ENCODE measurements around the gene LAMB2. TPM values are rescaled to one million over a fixed set of nuclear protein-coding genes. Genes with fewer than 3 reads are reported as not detected.

LAMB2 gene
- polyA plus RNA-seq, 1 of the 3 experiments (the other 2 are of a cell fraction), result 332 TPM

DNA sequence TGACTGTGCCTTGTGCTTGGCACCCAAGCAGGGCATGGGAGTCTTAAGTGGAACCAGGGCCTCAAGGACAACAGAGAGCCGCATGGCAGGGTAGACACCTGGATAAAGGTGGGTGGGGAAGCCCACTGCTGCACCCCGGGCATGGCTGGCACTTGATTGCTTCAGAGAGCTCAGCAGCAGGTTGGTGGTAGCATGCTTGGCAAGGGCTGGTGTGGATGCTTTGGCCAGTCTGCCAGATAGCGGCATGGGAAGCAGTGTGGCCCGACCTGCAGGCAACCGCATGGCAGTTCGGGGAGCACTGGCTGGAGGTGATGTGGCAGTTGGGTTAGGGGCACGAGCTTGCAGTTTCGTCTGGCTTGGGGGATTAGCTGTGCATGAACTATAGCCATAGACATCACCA, 30.8 kb upstream of the LAMB2 start:
- CTCF ChIA-PET, result interaction anchor here (2.3 kb wide), 1 partner anchor 286 kb away, joined by 5 read pairs; no protein-coding TSS in a partner anchor
- Histone ChIP-seq H2AFZ (ENCODE audit: low read depth) (no peak overlapping the region), H3K27ac (ENCODE audit: low read depth in 2 of 2, low read length in 1 of 2) (no peak overlapping the region), H4K20me1 (ENCODE audit: insufficient read depth) (no peaks in the 10 kb centered on the region), H3K36me3 (replicated peaks in 1 of 2; ENCODE audit: control insufficient read depth in 1 of 2, insufficient read depth in 2 of 2, low read length in 1 of 2) (peaks cover 14 to 25% of the 10 kb centered on the region in 2 experiments), H3K4me1 (ENCODE audit: control insufficient read depth in 1 of 2, insufficient read depth in 2 of 2, low read depth in 1 of 2, low read length in 1 of 2) (peaks cover 3 to 15% of the 10 kb centered on the region in 2 experiments; a peak in 3 of 4 replicates), H3K27me3 (ENCODE audit: insufficient read depth) (no peaks in the 10 kb centered on the region), H3K4me3 (ENCODE audit: low read depth in 2 of 2, low read length in 1 of 2) (no peak overlapping the region), H3K9me3 (no peaks in the 10 kb centered on the region), H3K9ac (no peak overlapping the region), H3K4me2 (no peak overlapping the region), H3K9me2 (no peaks in the 10 kb centered on the region), H3F3A (replicated peaks; ENCODE audit: insufficient read depth) (peaks cover 4% of the 10 kb centered on the region), H3K79me2 (ENCODE audit: insufficient read depth) (peaks cover 29% of the 10 kb centered on the region)
- POLR2A ChIA-PET, result interaction anchor here (1.3 kb wide), 1 partner anchor 157 kb away, joined by 3 read pairs; the partner anchor contains the start of gene WDR6
- TF ChIP-seq, protein P1, sequence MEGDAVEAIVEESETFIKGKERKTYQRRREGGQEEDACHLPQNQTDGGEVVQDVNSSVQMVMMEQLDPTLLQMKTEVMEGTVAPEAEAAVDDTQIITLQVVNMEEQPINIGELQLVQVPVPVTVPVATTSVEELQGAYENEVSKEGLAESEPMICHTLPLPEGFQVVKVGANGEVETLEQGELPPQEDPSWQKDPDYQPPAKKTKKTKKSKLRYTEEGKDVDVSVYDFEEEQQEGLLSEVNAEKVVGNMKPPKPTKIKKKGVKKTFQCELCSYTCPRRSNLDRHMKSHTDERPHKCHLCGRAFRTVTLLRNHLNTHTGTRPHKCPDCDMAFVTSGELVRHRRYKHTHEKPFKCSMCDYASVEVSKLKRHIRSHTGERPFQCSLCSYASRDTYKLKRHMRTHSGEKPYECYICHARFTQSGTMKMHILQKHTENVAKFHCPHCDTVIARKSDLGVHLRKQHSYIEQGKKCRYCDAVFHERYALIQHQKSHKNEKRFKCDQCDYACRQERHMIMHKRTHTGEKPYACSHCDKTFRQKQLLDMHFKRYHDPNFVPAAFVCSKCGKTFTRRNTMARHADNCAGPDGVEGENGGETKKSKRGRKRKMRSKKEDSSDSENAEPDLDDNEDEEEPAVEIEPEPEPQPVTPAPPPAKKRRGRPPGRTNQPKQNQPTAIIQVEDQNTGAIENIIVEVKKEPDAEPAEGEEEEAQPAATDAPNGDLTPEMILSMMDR (IDR thresholded peaks at IDR 0.05), result no peak
- TF ChIP-seq, protein P2, sequence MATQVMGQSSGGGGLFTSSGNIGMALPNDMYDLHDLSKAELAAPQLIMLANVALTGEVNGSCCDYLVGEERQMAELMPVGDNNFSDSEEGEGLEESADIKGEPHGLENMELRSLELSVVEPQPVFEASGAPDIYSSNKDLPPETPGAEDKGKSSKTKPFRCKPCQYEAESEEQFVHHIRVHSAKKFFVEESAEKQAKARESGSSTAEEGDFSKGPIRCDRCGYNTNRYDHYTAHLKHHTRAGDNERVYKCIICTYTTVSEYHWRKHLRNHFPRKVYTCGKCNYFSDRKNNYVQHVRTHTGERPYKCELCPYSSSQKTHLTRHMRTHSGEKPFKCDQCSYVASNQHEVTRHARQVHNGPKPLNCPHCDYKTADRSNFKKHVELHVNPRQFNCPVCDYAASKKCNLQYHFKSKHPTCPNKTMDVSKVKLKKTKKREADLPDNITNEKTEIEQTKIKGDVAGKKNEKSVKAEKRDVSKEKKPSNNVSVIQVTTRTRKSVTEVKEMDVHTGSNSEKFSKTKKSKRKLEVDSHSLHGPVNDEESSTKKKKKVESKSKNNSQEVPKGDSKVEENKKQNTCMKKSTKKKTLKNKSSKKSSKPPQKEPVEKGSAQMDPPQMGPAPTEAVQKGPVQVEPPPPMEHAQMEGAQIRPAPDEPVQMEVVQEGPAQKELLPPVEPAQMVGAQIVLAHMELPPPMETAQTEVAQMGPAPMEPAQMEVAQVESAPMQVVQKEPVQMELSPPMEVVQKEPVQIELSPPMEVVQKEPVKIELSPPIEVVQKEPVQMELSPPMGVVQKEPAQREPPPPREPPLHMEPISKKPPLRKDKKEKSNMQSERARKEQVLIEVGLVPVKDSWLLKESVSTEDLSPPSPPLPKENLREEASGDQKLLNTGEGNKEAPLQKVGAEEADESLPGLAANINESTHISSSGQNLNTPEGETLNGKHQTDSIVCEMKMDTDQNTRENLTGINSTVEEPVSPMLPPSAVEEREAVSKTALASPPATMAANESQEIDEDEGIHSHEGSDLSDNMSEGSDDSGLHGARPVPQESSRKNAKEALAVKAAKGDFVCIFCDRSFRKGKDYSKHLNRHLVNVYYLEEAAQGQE (IDR thresholded peaks at IDR 0.05; ENCODE audit: low read depth, low read length), result no peak
- TF ChIP-seq JUND (IDR thresholded peaks at IDR 0.05) (no peak), RAD21 (IDR thresholded peaks at IDR 0.05; ENCODE audit: low read length) (no peak), FOXM1 (IDR thresholded peaks at IDR 0.05; ENCODE audit: low read depth) (no peak), RXRA (IDR thresholded peaks at IDR 0.05; ENCODE audit: borderline replicate concordance, low read depth) (no peak), NRF1 (IDR thresholded peaks at IDR 0.05; ENCODE audit: low read depth, low read length) (no peak), SMC3 (IDR thresholded peaks at IDR 0.05; ENCODE audit: low read depth, low read length) (no peak), EP300 (IDR thresholded peaks at IDR 0.05; ENCODE audit: borderline replicate concordance in 1 of 2, low read depth in 1 of 2, low read length in 1 of 2) (no peak), TEAD4 (IDR thresholded peaks at IDR 0.05; ENCODE audit: borderline replicate concordance, insufficient read depth) (no peak), GABPA (IDR thresholded peaks at IDR 0.05; ENCODE audit: low read depth) (no peak), TAF1 (IDR thresholded peaks at IDR 0.05; ENCODE audit: borderline replicate concordance, low read depth, low read length) (no peak), CHD2 (IDR thresholded peaks at IDR 0.05; ENCODE audit: low read length, partially characterized antibody) (no peak), FOXJ3 (CRISPR knock-in tag; IDR thresholded peaks at IDR 0.05) (no peak), POLR2AphosphoS5 (IDR thresholded peaks at IDR 0.05; ENCODE audit: low read depth, low read length) (no peak)
- TF ChIP-seq, protein P3, sequence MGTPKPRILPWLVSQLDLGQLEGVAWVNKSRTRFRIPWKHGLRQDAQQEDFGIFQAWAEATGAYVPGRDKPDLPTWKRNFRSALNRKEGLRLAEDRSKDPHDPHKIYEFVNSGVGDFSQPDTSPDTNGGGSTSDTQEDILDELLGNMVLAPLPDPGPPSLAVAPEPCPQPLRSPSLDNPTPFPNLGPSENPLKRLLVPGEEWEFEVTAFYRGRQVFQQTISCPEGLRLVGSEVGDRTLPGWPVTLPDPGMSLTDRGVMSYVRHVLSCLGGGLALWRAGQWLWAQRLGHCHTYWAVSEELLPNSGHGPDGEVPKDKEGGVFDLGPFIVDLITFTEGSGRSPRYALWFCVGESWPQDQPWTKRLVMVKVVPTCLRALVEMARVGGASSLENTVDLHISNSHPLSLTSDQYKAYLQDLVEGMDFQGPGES (IDR thresholded peaks at IDR 0.05; ENCODE audit: low read depth, low read length), result no peak
- TF ChIP-seq, protein P4, sequence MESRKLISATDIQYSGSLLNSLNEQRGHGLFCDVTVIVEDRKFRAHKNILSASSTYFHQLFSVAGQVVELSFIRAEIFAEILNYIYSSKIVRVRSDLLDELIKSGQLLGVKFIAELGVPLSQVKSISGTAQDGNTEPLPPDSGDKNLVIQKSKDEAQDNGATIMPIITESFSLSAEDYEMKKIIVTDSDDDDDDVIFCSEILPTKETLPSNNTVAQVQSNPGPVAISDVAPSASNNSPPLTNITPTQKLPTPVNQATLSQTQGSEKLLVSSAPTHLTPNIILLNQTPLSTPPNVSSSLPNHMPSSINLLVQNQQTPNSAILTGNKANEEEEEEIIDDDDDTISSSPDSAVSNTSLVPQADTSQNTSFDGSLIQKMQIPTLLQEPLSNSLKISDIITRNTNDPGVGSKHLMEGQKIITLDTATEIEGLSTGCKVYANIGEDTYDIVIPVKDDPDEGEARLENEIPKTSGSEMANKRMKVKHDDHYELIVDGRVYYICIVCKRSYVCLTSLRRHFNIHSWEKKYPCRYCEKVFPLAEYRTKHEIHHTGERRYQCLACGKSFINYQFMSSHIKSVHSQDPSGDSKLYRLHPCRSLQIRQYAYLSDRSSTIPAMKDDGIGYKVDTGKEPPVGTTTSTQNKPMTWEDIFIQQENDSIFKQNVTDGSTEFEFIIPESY (IDR thresholded peaks at IDR 0.05; ENCODE audit: borderline replicate concordance, low read depth), result no peak
- TF ChIP-seq, protein P5, sequence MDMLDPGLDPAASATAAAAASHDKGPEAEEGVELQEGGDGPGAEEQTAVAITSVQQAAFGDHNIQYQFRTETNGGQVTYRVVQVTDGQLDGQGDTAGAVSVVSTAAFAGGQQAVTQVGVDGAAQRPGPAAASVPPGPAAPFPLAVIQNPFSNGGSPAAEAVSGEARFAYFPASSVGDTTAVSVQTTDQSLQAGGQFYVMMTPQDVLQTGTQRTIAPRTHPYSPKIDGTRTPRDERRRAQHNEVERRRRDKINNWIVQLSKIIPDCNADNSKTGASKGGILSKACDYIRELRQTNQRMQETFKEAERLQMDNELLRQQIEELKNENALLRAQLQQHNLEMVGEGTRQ (IDR thresholded peaks at IDR 0.05; ENCODE audit: borderline replicate concordance, low read depth, low read length), result no peak
- TF ChIP-seq, protein P6, sequence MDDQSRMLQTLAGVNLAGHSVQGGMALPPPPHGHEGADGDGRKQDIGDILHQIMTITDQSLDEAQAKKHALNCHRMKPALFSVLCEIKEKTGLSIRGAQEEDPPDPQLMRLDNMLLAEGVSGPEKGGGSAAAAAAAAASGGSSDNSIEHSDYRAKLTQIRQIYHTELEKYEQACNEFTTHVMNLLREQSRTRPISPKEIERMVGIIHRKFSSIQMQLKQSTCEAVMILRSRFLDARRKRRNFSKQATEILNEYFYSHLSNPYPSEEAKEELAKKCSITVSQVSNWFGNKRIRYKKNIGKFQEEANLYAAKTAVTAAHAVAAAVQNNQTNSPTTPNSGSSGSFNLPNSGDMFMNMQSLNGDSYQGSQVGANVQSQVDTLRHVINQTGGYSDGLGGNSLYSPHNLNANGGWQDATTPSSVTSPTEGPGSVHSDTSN (IDR thresholded peaks at IDR 0.05), result no peak
- DNase-seq, result no peak
- 100% methylated on average over 4 of the region's 8 CpGs for WGBS (ENCODE audit: low lambda C conversion rate)
